SU-DHL-6 (cell line): ENCODE measurements around the gene ANKRD42.

ENCODE experiments used
- CTCF ChIP-seq: fragments of 200-600 bp; sonication (generic); IDR thresholded peaks from one replicate; pipeline ENCODE4 v1.5.1; 2017; ENCODE audit warnings: antibody characterized with exemption, mild to moderate bottlenecking, low read length, moderate library complexity; ENCODE audit not compliant: insufficient read depth, poor library complexity, severe bottlenecking
- EZH2phosphoT487 ChIP-seq: fragments of 200-600 bp; sonication (generic), shearing (Covaris generic); conservative IDR thresholded peaks from 2 replicates; pipeline ENCODE4 v1.6.1; 2018; ENCODE audit warnings: mild to moderate bottlenecking, antibody characterized with exemption, low read length, moderate library complexity, mixed read lengths

DNA sequence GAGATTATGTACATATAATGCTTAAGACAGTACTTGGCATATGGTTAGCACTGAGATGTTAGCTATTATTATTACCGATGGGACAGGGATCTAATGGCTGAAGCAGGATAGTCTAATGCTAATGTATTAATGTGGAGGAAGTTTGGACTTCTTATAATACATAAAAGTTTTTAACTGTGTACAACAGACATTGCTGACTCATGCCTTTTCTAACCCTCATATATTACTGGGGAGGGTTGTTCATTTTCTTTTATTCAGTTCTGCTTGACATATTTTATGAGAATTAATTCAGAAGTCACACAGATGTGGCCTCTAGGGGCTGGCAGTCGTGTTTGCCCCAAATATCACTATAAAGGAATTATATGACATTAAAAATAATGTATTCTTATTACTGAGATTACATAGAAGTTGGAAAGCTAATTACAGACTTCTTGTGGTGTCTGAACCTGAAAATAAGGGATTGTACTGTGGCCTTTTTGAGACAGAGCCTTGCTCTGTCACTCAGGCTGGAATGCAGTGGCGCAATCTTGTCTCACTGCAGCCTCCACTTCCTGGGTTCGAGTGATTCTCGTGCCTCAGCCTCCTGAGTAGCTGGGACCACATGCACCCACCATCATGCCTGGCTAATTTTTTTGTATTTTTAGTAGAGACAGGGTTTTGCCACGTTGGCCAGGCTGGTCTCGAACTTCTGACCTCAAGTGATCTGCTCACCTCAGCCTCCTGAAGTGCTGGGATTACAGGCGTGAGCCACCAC is 82.6 kb downstream of the ANKRD42 start:
- TF ChIP-seq CTCF (no peak), EZH2phosphoT487 (no peak)
